GM19463 (cell line): ENCODE measurements around the gene GALNT14.

Source experiments
- ATAC-seq: cut with Tn5 transposase; IDR thresholded peaks from one replicate; pipeline ENCODE4 v1.9.1; 2021; ENCODE audit warnings: mild to moderate bottlenecking, moderate library complexity; ENCODE audit not compliant: unreplicated experiment

GALNT14 gene

DNA sequence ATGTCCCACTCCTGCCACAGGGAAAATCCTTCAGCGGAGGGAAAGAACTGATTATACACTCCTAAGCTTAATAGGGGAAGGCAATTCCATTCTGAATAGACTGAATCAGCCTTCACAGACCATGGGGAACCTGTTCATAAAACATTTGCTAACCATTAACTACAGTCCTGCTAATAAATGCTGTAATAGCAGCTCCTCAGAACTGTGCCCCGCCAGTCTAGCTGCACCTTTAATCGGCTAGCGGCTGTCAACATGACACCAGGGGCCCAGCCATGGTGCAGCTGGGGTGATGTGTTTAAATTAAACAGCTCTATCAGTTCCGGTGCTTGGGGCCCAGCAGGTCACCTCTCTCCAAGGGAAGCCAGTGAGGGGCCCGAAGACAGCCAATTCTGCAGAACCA is 77.8 kb downstream of the GALNT14 start:
- ATAC-seq, result no peak

DNA sequence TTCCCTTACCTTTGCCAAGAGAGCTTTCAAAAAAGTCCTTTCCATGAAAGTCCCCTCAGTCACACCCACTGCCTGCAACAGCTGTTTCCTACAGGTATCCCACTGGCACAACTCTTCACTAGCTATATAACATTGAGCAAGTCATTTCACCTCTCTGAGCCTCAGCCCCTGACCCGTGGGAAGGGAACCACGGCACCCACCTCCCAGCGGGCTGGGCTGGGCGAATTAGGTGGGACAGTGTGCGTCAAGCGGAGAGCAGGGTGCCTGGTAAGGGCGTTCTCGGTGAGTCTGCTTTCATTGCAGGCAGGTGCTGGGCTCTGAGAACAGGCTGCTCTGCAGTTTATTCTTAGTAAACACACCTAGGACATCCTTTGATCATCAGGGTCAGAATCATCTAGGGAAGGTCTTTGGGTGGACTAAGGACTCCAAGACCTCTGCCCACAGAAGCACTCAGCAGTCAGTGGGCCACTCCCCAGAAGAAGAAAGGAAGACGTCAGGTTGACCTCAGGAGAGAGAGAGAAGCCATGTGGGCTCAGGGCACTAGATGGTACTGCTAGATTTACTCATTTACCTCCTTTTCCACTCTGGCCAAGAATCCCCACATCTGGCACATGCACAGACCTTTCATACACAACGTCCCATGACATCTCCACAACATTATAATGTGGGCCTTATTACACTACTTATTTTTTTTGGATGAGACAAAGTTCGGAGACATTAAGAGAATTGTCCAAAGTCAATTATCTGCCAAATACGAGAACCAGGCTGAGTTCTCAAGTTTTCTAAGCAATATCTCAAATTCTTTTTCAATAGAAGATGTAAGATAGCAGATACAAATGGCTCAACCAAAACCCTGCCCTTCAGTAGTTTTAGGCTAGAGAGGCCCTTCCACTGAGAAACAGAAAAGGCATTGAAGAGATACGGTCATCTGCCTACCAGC is 79.9 kb downstream of the GALNT14 start:
- ATAC-seq, result no peak

DNA sequence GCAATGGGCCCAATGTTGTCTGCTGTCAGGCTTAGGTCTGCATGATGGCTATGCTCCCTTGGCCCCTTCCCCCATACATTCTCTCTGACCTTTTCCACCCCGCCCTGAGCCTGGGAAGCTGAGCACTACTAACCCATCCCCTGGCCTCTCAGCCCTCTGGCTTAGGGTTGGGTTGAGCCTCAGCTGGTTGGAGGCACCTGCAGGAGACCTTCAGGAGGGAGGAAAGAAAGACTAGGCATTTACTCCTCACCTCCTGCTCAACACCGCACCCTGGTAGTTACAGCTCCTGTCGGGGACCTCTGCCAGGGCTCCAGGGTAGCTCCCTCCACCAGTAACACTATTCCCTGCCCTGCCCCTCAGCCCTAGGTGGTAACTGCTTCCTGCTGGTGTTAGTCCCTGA is 80.5 kb downstream of the GALNT14 start:
- no peak for ATAC-seq

DNA sequence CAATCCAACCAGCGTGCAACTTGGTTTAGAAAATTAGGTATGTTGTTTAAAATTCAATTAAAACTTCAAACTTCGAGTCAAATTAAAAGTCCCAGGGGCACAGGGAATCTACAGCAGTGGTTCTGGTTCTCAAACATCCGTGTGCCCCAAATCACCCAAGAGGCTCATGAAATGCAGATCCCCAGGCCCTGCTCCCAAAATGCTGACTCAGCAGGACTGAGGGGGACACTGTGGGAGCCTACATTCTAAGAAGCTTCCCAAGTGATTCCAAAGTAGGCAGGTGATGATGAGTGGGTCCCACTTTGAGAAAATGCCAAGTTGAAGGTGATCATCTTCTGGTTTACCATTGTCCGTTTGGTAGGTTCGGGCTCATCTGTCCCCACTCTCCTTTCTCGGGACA is 82.3 kb downstream of the GALNT14 start:
- no peak for ATAC-seq

DNA sequence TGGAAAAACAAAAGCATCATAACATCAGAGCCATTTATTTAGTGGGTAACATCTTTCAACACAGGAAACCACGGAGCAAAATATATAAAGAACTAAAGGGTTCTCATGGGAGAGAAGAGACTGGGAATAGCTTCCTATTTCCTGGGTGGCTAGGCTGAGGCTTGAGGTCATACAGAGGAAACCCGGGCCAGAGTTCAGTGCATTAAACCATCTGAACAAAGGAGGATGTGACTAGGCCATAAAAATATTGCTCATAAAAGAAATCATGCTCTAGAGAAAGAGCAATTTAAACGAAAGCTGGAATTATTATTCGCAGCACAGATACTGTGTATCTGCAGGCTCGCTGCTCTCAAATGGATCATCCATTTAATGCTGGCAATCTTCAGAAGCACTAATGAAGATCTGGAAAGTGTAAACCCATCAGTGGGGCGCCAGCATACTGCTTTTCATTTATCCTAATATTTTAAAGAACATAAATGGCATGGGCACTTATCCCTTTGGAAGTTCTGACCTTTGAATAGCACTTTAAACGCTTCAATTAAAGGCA is 83.3 kb downstream of the GALNT14 start:
- ATAC-seq, result no peak

DNA sequence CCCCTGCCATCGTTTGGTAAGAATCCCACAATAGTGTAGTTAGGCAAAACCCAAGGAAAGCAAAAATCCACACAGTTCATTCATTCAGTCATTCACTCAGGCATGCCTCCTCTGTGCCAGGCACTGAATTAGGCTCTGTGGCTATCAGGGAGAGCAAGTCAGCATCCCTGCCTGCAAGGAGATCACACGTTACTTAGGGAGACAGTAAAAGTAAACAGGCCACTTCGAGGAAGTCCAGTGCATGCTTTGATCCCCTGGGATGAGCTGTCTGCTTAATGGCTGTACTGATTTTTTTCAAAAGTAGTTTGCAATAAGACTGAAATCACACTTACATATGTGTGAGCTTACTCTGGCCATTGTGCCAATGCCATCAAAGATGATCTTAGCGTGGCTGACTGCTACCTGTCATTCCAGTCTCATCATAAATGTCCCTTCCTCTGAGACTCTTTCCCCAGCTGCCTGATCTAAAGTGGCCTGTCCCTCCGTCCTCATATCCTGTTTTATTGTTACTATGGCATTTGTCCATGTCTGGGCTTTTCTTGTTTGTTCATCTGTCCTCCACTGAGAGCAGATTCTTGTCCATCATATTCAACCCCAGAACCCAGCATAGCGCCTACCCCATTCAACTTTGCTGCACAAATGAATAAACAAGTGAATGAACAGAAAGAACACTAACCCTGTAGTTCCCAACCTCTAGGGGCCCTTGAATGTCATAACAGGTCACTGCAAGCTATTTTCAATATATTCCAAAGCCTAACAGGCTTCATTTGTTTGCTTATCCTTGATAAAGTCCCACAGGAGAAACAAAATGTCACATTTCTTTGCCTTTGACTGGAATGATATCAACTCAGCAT is 84.1 kb downstream of the GALNT14 start:
- no peak for ATAC-seq

DNA sequence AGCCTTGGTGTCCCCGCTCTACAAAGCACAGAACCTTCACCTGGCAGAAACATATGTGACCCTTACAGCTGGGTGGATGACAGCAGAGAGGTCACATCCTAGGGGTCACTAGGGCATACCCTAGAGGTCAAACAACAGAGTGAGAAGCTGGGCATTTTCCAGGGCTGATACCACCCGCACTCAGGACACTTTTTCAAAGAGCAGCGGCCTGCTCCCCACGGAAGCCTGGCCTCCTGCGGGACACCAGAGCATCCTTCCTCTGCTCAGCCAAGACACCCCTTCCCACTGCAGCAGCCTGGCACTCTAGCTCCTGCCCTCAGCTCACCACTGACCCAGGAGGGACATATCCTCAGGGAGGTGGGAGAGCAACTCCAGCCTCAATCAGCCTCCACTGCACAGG is 86.0 kb downstream of the GALNT14 start:
- ATAC-seq, result no peak

DNA sequence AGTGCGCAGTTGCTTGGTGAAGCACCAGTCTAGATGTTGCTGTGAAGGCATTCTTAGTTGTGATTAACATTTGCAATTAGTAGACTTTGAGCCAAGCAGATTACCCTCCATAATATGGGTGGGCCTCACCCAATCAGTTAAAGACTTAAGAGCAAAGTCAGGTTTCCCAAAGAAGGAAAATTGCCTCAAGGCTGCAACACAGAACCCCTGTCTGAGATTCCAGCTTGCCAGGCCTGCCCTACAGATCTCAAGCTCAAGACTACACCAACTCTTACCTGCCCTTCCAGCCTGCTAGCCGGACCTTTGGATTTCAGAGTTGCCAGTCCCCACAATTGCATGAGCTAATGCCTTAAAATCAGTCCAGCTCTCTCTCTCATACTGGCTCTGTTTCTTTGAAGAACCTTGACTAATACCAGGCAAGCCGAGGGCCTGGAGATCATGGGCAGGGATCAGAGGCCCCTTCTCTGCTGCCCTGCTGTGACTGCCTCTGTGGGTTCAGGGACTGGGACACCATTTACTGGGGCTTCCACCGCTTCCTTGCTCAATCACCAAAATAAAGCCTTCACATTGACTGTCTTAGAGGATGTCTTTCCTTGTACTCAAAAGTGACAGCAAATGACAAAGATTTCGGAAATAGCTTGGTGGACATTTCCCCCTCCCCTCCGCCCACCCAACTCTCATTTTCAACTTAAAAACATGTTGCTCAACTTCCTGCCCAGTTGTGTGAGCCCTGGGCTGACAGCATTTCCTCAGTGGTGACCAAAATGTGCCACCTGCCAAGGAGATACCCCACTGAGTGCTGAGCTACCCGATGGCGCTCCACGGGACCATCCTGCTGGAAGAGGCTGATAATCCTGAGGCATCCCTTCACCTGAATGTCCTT is 86.7 kb downstream of the GALNT14 start:
- ATAC-seq, result no peak

DNA sequence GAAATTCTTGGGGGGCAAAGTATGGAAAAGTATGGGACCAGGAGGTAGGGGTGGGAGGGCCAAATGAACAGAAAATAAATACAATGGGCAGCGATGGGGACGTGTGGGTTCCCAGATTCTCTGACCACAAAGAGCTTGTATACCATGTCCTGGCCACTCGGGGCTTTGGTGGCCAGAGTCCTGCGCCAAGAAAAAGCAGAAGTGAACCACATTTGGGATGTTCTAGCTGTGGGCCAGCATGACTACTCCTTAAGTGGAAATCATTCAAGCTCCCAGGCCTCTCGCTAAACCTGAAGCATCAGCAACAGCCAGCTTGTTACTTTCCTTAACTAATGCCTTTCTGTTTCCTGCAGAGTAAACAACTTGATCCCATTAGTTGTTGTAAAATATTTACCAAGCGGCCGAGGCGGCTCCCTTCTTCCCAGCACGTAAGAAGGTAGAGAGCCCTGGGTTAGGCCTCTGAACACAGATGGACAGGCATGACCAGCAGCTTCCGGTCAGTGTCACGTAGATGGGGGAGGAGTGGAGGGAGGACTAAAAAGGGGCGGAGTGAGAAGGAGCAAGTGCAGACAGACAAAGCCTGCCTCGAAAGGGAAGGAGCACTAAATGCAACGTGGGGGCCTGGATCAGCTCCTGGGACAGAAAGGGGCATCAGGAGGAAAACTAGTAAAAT is 88.2 kb downstream of the GALNT14 start:
- ATAC-seq, result no peak

DNA sequence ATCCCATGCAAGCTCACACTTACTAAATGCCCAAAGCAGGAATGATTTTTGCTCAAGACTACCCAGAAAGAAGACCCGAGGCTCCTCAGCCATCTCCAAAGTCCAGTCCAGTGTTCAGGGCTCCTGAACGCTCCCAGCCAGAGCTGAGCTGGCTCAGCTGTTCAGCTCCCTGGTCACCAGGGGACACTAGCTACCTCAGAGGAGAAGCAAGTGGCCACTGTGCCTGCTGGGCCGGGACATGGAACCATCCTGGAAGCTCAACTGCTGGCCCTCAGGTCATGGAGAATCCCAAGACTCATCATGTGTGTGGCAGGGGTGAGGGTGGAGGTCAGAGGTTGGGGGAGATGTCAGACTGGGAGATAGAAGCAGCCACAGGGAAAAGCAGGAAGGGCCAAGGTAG is 89.0 kb downstream of the GALNT14 start:
- ATAC-seq, result no peak

DNA sequence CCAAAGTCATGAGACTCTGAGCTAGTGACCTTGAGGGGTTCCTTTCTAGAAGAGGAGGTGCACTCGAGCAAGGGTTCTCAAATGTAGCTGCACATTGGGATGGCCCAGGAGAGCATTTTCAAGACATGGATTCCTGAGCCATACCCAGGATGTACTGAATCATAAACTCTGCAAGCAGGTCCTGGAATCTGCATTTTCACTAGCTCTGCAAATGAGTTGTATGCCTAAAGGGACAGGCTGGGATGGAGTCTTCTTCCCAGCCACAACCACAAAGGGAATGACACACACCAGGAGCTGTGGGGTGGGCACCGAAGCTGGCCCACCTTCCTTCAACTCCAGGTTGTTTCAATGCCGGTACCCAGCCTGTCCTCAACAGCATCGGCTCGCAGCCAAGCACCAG is 90.6 kb downstream of the GALNT14 start:
- ATAC-seq, result no peak

DNA sequence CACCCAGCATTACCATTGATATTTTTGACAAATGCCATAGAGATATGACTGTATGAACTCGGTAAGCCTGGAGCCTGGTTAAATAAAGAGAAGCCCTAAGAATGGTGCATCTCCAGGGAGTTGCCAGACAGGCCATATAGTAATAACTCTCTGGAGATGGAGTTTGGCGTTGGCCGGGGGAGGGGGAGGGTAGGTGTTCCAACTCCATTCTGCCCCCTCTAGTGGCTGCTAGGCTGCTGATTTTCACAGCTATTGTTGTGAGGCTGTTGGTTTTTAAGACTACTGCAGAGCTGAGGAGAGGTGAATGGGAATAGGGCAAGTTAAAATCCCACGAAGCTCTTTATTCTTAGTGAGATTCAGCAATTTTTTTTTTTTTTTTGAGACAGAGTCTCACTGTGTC is 99.9 kb downstream of the GALNT14 start:
- no peak for ATAC-seq

DNA sequence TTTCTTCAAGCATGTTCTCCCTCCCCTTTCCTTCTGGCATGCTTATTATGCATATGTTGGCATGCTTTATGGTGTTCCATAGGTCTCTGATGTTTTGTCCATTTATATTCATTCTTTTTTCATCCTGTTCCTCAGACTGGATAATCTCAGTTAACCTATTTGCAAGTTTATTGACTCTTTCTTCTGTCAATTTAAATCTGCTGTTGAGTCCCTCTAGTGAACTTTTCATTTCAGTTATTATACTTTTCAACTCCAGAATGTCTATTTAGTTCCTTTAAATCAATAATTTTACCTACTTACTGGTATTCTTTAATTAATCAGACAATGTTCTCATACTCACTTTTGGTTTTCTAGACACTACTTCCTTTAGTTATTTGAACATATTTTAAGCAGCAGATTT is 101.2 kb downstream of the GALNT14 start:
- no peak for ATAC-seq

DNA sequence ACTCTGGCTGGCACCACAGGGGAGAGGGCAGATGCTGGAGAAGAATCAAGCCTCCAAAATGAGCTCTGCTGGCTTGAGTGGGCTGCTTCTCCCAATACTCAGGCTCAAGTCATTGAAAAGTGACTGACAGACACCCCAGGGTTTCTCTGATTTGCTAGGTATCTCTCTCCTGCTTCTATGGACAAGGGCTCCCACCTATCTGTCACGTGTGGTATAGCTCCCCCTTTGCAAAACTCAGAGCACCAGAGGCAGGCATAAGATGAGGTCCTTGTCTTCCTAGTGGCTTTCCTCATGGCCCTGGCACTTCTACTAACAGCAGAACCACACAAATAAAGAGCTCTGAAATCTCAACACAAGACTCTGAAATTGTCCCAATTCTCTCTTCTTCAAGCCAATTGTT is 105.2 kb downstream of the GALNT14 start:
- ATAC-seq, result no peak

DNA sequence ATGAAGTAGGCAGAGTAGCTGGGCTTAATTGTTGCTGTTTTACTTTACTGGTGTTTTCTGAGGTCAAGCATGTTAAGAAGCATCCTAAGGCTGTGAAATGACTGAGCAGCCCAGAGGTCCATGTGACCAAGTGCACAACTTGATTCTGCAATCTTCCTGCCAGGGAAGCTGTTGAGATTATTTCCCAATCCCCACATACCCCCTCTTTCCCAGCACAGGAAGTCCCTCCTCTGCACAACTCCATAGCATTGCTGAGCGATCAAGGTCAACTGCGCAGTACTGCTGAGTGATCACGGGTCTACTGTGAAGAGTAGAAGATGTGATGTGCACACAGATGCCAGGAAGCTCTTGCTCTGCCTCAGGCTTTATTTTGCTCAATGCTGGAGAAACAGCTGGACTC is 105.8 kb downstream of the GALNT14 start:
- ATAC-seq, result no peak

DNA sequence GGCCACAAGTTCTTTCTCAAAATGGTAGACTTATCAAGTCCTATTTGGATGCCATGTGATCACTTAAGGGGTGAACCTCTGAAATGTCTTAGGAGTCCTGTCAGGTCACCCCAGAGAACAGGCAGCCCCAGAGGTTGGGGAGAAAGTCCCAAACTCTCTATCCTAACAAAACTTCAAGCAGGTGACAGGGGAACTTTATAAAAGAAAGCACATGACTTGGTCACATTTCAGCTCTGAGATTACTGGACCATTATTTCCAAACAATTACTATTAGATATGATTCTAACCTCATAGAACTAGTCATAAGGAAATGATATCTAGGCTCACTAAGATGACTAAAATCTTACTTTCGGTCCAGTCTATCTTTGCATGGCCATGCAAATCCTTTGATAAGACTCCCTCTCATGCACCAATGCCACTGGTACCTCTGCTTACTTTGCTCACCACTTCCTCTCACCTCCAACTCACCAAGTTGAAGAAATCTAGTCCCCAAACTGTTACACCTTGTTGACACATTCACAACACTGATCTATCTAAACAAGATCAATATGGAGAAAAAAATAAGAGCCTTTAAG is 107.0 kb downstream of the GALNT14 start:
- ATAC-seq, result no peak

DNA sequence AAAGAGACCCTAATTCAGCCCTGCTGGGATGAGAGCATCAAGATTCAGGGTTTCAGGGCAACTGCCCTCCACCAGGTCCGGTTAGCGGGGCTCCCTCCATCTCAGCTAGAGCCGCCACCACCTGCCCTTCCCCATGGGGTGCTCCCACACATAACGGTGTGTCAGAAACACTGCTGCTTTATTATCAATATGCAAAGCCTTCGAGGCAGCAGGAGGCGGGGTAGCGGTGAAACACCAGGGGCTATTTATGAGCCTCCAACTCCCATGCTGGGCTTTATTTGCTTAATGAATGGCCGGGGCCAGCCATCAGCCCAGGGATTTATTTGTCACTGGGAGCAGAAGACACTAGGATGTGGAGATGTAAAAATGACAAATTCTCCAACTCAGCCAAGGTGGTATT is 109.8 kb downstream of the GALNT14 start:
- no peak for ATAC-seq

DNA sequence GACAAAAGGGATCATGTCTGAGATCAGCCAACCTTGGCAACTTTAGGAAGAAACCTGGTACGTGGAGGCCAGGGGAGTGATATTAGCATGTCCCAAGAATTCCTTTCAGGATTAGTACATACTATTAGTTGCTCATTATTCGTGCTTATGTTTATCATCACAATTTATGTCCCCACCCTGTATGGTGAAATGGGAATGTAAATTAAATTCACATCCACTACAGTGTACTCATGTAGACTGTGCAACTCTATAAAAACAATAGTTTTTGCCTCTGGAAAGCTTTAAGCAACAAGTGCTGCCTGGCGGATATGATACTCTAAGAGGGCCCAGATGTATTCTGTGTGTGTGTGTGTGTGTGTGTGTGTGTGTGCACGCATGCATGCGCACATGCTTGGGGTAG is 110.7 kb downstream of the GALNT14 start:
- no peak for ATAC-seq

DNA sequence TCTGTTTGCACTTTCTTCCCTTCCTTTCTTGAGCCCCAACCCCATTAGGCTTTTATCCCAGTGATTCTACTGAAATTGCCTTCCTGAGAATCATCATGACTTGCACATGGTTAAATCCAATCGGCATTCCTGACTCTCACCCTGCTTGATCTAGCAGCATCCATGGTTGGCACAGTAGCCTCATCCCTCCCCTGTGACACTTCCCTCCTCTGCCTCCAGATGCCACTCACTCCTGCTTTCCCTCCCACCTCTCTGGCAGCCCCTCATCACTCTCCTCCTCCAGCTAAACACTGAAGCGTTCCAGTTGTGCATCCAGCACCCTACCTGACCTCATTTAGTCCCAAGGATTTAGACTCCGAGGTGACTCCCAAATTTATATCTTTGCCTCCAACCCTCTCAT is 114.7 kb downstream of the GALNT14 start:
- no peak for ATAC-seq

DNA sequence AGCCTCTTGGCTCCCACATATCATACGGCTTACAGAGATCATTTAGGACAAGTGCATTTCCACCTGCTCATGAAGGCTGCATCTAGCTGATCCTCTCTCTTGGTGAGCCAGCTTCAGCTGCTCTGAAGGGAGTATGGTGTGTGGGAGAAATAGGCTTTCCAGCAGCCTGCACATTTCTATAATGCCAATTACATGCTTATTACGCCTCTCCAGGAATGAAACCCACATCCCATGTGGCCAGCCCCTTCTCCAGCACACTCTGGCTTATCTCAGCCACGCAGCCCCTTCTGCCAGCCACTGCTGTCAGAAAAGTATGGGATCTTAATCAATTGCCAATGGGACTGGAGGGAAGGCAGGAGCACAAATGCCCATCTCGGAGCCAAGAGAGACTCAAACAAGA is 117.5 kb downstream of the GALNT14 start:
- no peak for ATAC-seq
